Ishikawa (cell line): ENCODE data around the gene DPF1.

Source experiments
- CEBPB ChIP-seq: IDR thresholded peaks from 2 replicates; pipeline ENCODE4 v1.6.1; 2012
- CREB1 ChIP-seq: IDR thresholded peaks from 2 replicates; pipeline ENCODE4 v1.6.1; 2012; ENCODE audit warnings: low read depth
- EGR1 ChIP-seq: IDR thresholded peaks from 2 replicates; pipeline ENCODE4 v1.6.1; 2012
- EP300 ChIP-seq: IDR thresholded peaks from 2 replicates; pipeline ENCODE4 v1.6.1; 2012; ENCODE audit warnings: borderline replicate concordance
- FOXM1 ChIP-seq: IDR thresholded peaks from 2 replicates; pipeline ENCODE4 v1.6.1; 2012; ENCODE audit warnings: low read depth, borderline replicate concordance
- NFIC ChIP-seq: IDR thresholded peaks from 2 replicates; pipeline ENCODE4 v1.6.1; 2012
- RAD21 ChIP-seq: IDR thresholded peaks from 2 replicates; pipeline ENCODE4 v1.6.1; 2012; ENCODE audit warnings: low read depth
- TAF1 ChIP-seq: IDR thresholded peaks from 2 replicates; pipeline ENCODE4 v1.6.1; 2012; ENCODE audit warnings: low read depth, mild to moderate bottlenecking
- TCF12 ChIP-seq: IDR thresholded peaks from 2 replicates; pipeline ENCODE4 v1.6.1; 2012; ENCODE audit warnings: low read depth
- TEAD4 ChIP-seq: IDR thresholded peaks from 2 replicates; pipeline ENCODE4 v1.6.1; 2012
- YY1 ChIP-seq: IDR thresholded peaks from 2 replicates; pipeline ENCODE4 v1.6.1; 2012; ENCODE audit warnings: low read depth
- ZBTB7A ChIP-seq: IDR thresholded peaks from 2 replicates; pipeline ENCODE4 v1.6.1; 2012; ENCODE audit warnings: low read depth
- TF ChIP-seq, protein P1 (sequence below): IDR thresholded peaks from 2 replicates; pipeline ENCODE4 v1.6.1; 2012
- TF ChIP-seq, protein P2 (sequence below): IDR thresholded peaks from 2 replicates; pipeline ENCODE4 v1.6.1; 2012
- TF ChIP-seq, protein P3 (sequence below): IDR thresholded peaks from 2 replicates; pipeline ENCODE4 v1.6.1; 2012; ENCODE audit warnings: low read depth, mild to moderate bottlenecking

The DPF1 gene

DNA sequence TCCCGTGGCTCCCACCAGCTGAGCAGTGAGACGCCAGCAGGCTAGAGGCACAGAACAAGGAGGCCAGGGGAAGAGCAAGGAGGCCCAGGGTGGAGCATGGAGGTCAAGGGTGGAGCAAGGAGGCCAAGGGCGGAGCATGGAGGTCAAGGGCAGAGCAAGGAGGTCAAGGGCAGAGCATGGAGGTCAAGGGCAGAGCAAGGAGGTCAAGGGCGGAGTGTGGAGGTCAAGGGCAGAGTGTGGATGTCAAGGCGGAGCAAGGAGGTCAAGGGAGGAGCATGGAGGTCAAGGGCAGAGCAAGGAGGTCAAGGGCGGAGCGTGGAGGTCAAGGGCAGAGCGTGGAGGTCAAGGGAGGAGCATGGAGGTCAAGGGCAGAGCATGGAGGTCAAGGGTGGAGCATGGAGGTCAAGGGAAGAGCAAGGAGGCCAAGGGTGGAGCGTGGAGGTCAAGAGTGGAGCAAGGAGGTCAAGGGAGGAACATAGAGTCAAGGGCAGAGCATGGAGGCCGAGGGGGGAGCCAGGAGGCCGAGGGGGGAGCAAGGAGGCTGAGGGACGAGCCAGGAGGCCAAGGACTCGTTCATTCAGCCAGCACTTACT is 27.7 kb downstream of the DPF1 start:
- TF ChIP-seq EP300 (no peak), FOXM1 (no peak), RAD21 (no peak), NFIC (no peak), TCF12 (no peak), TEAD4 (no peak), CREB1 (no peak), EGR1 (no peak), TAF1 (no peak)
- TF ChIP-seq, protein P1, sequence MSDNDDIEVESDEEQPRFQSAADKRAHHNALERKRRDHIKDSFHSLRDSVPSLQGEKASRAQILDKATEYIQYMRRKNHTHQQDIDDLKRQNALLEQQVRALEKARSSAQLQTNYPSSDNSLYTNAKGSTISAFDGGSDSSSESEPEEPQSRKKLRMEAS: no peak
- TF ChIP-seq, protein P2, sequence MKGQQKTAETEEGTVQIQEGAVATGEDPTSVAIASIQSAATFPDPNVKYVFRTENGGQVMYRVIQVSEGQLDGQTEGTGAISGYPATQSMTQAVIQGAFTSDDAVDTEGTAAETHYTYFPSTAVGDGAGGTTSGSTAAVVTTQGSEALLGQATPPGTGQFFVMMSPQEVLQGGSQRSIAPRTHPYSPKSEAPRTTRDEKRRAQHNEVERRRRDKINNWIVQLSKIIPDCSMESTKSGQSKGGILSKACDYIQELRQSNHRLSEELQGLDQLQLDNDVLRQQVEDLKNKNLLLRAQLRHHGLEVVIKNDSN: no peak

DNA sequence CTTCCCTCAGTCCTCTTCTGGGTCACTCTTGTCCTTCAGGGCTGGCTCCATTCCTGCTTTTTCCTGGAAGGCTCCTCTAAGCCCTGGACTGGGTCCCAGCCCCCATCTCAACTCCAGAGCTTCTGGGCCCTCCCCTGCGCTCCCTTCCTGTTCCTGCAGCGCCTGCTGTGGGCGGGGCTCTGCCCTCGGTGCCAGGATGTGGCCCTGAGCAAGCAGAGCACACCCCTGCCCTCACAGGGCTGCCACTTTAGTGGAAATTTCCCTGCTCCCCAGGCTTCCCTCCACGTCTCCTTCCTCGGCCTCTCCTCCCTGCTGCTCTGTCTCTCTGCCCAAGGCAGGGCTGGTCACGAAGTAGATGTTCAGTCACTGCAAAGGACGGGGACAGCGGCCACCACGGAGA is 28.8 kb downstream of the DPF1 start:
- TF ChIP-seq, protein P2: no peak

DNA sequence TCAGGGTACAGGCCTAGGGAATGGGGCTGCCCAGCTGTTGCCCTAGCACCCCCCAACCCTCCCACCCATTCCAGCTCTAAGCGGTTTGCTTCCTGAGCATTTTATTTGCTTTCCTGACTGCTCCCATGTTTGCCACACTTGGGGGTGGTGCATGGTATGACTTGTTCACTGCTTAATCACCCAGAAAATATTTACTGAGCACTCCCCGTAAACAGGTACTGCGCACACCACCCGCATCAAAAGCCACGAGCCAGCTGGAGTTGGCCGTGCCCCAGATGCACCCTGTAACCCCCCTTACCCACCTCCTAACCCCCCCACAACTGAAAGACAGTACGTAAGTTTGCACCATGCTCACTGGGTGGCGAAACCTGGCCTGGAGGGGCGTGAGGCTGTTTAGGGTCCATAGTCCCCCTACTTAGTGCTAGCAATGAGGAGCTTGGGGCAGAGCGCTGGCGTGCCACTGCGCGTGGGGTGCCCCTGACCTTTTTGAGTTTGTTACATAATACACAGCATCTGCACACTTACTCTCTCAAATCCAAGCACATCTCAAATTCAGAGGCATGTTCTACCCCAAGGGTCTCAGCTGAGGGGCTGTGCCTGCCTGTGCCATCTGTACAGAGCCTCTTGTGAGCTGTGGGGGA is 29.8 kb downstream of the DPF1 start:
- TF ChIP-seq, protein P1: no peak
- no peak for TF ChIP-seq EP300
- no peak for TF ChIP-seq ZBTB7A
- TF ChIP-seq CEBPB: no peak

DNA sequence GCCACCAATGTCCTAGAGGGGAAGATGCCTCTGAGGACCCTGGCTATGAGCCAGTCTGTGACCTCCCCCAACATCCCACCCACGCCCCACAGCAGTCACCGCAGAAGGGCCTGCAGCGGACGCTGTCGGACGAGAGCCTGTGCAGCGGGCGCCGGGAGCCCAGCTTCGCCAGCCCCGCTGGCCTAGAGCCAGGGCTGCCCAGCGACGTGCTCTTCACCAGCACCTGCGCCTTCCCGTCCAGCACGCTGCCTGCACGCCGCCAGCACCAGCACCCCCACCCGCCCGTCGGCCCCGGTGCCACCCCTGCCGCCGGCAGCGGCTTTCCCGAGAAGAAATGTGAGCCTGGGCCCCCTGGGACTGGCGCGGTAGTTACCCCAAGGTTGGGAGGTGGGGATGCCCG is 30.6 kb downstream of the DPF1 start:
- TF ChIP-seq EP300 (no peak), YY1 (no peak), TCF12 (no peak)
- TF ChIP-seq, protein P1: no peak

DNA sequence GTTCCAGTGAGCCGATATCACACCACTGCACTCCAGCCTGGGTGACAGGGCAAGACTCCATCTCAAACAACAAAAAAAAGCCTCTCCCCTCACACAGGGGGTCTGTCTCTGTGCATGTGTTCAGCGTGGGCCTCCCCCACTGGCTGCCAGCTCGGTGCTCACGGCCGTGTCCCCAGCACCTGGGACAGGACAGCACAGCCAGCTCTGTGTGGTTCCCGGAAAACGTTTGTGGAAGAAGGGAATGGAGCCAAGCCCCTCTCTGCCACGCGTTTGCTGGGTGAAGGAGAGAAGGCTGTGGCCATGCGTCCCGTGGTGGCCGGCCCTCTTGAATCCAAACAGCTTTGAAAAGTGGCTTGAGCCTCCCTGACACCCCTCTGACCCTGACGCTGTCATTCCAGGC is 32.3 kb downstream of the DPF1 start:
- TF ChIP-seq YY1 (no peak), FOXM1 (no peak), EGR1 (no peak), CEBPB (no peak)
- TF ChIP-seq, protein P2: no peak

DNA sequence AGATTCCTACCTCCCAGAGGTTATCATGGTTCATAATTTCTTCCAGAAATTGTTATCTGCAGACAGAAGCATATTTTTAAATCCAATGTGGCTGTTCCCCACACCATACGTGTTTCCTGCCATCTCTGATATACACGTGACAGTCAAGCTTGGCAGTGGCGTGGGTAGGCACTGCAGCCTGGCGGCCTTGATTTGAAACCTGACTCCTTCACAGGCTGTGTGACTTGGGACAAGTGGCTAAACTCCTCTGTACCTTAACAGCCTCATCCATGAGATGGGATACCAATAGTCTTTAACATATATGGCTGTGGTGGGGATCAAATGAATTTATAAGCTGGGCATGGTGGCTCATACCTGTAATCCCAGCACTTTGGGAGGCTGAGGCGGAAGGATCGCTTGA is 33.2 kb downstream of the DPF1 start:
- TF ChIP-seq EGR1 (no peak), ZBTB7A (no peak), NFIC (no peak), RAD21 (no peak), CEBPB (no peak), YY1 (no peak), CREB1 (no peak), TAF1 (no peak), FOXM1 (no peak), TCF12 (no peak), TEAD4 (no peak), EP300 (no peak)
- TF ChIP-seq, protein P3, sequence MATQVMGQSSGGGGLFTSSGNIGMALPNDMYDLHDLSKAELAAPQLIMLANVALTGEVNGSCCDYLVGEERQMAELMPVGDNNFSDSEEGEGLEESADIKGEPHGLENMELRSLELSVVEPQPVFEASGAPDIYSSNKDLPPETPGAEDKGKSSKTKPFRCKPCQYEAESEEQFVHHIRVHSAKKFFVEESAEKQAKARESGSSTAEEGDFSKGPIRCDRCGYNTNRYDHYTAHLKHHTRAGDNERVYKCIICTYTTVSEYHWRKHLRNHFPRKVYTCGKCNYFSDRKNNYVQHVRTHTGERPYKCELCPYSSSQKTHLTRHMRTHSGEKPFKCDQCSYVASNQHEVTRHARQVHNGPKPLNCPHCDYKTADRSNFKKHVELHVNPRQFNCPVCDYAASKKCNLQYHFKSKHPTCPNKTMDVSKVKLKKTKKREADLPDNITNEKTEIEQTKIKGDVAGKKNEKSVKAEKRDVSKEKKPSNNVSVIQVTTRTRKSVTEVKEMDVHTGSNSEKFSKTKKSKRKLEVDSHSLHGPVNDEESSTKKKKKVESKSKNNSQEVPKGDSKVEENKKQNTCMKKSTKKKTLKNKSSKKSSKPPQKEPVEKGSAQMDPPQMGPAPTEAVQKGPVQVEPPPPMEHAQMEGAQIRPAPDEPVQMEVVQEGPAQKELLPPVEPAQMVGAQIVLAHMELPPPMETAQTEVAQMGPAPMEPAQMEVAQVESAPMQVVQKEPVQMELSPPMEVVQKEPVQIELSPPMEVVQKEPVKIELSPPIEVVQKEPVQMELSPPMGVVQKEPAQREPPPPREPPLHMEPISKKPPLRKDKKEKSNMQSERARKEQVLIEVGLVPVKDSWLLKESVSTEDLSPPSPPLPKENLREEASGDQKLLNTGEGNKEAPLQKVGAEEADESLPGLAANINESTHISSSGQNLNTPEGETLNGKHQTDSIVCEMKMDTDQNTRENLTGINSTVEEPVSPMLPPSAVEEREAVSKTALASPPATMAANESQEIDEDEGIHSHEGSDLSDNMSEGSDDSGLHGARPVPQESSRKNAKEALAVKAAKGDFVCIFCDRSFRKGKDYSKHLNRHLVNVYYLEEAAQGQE: no peak
- TF ChIP-seq, protein P1: no peak
- TF ChIP-seq, protein P2: no peak

DNA sequence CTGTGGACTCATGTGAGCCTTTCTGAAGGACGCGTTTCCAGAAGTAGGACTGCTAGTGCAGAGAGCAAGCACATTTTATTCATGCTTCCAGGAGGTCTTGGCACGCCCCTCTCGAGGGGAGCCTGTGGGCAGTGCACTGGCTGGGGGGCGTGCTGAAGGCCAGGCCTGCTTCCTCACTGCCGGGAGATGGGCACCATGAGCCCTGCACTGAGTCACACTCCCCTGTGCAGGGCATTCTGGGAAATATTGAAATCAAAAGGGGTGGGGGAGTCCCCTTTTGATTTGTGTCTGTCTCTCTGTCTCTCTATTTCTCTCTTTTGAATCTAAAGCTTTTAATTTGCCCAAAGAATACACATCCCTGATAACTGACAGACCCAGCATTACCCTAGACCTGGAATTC is 34.0 kb downstream of the DPF1 start:
- TF ChIP-seq, protein P3: no peak
